ENCODE results near the gene CTNNA2.

Gene CTNNA2

DNA sequence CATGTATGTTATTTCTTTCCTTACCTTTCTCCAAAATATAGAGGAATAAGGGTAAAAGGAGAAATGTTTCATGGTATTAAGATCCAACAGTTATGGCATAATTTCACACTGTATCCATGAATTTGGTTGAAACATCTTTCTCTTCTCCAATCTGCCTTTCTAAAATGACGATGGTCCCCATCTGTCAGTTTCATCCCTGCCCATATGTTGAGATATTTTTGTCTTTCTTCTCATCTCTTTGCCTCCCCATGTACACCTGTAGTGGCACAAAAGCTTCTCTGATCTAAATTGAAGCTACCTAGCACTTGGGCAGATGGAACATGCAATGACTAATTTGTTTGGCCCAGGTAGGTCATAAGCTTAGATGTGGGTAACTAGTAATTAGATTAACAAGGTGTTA lies 882.4 kb downstream of the CTNNA2 start:
- H3K4me2 ChIP-seq (ENCODE audit: low read length), result no peak overlapping the region
- H3K9ac ChIP-seq (ENCODE audit: low read length), result no peak overlapping the region
- H3K4me1 ChIP-seq (ENCODE audit: low read length), result no peaks in the 10 kb centered on the region
- no peak overlapping the region for H2AFZ ChIP-seq (ENCODE audit: low read depth, low read length)
- no peaks in the 10 kb centered on the region for H3K79me2 ChIP-seq (ENCODE audit: low read length)
- no peak for TF ChIP-seq EZH2phosphoT487 (IDR thresholded peaks at IDR 0.05; ENCODE audit: low read depth)
- TF ChIP-seq, protein P1, sequence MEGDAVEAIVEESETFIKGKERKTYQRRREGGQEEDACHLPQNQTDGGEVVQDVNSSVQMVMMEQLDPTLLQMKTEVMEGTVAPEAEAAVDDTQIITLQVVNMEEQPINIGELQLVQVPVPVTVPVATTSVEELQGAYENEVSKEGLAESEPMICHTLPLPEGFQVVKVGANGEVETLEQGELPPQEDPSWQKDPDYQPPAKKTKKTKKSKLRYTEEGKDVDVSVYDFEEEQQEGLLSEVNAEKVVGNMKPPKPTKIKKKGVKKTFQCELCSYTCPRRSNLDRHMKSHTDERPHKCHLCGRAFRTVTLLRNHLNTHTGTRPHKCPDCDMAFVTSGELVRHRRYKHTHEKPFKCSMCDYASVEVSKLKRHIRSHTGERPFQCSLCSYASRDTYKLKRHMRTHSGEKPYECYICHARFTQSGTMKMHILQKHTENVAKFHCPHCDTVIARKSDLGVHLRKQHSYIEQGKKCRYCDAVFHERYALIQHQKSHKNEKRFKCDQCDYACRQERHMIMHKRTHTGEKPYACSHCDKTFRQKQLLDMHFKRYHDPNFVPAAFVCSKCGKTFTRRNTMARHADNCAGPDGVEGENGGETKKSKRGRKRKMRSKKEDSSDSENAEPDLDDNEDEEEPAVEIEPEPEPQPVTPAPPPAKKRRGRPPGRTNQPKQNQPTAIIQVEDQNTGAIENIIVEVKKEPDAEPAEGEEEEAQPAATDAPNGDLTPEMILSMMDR (IDR thresholded peaks at IDR 0.05; ENCODE audit: low read depth, low read length), result no peak
- no peak overlapping the region for H3K27ac ChIP-seq (ENCODE audit: low read length)
- H3K4me3 ChIP-seq (ENCODE audit: low read length), result no peak overlapping the region
- no peaks in the 10 kb centered on the region for H4K20me1 ChIP-seq (ENCODE audit: insufficient read depth, low read length)
- H3K27me3 ChIP-seq (ENCODE audit: low read depth, low read length), result no peaks in the 10 kb centered on the region
- no peaks in the 10 kb centered on the region for H3K9me3 ChIP-seq (ENCODE audit: insufficient read depth, low read length)
- H3K36me3 ChIP-seq (replicated peaks; ENCODE audit: low read depth, low read length), result no peaks in the 10 kb centered on the region

DNA sequence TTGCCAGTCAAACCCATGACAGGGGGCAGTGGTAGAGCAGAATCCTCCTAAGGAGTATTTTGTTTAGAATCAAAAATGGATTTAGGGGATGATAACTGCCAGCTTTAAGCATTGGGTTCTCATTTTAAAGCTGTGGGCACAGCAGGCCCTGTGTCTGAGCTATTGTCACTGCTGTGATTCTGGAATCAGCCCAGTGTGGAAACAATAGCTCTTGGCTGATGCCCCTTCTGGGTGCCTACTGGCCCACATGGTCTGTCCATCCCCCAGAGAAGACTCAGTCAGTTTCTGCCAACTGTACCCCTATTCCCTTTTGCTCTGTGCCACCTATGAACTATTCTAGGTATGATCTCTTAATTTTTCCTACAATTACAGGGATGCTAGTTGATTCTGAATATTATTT lies 883.4 kb downstream of the CTNNA2 start:
- no peaks in the 10 kb centered on the region for H3K27me3 ChIP-seq (ENCODE audit: low read depth, low read length)
- no peak overlapping the region for H3K9ac ChIP-seq (ENCODE audit: low read length)
- H3K36me3 ChIP-seq (replicated peaks; ENCODE audit: low read depth, low read length), result no peaks in the 10 kb centered on the region
- H3K4me3 ChIP-seq (ENCODE audit: low read length), result no peak overlapping the region
- no peaks in the 10 kb centered on the region for H3K79me2 ChIP-seq (ENCODE audit: low read length)
- H3K4me2 ChIP-seq (ENCODE audit: low read length), result no peak overlapping the region
- no peaks in the 10 kb centered on the region for H3K9me3 ChIP-seq (ENCODE audit: insufficient read depth, low read length)
- H2AFZ ChIP-seq (ENCODE audit: low read depth, low read length), result no peak overlapping the region
- H4K20me1 ChIP-seq (ENCODE audit: insufficient read depth, low read length), result no peaks in the 10 kb centered on the region
- H3K4me1 ChIP-seq (ENCODE audit: low read length), result no peaks in the 10 kb centered on the region
- no peak overlapping the region for H3K27ac ChIP-seq (ENCODE audit: low read length)
- TF ChIP-seq, protein P1 (IDR thresholded peaks at IDR 0.05; ENCODE audit: low read depth, low read length), result no peak
- no peak for TF ChIP-seq EZH2phosphoT487 (IDR thresholded peaks at IDR 0.05; ENCODE audit: low read depth)

DNA sequence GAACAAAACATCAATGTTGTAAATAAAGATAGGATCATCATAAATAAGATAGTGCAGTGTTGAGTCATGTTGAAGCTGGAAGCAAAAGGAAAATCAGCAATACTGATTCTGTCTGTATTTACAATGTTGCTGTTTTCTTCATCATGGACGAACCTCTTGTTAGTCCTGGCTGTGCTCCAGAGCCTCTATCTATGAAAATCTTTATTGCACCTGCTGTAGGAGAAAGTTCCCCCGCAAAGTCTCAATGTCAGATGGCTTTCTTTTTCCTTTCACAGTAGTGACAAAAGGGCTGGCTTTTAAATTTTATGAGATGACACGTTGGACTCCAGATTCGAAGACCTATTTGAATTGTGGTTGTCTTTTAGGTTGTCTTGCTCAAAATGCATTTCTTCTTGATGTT lies 890.2 kb downstream of the CTNNA2 start:
- Histone ChIP-seq H2AFZ (ENCODE audit: low read depth, low read length) (no peak overlapping the region; the same call in 1 of the 2 replicates), H3K79me2 (ENCODE audit: low read length) (no peaks in the 10 kb centered on the region), H3K9me3 (ENCODE audit: insufficient read depth, low read length) (no peaks in the 10 kb centered on the region), H3K4me2 (ENCODE audit: low read length) (no peak overlapping the region), H3K4me1 (ENCODE audit: low read length) (no peaks in the 10 kb centered on the region), H3K9ac (ENCODE audit: low read length) (no peak overlapping the region), H3K36me3 (replicated peaks; ENCODE audit: low read depth, low read length) (no peaks in the 10 kb centered on the region), H3K27ac (ENCODE audit: low read length) (no peak overlapping the region), H3K27me3 (ENCODE audit: low read depth, low read length) (no peaks in the 10 kb centered on the region), H4K20me1 (ENCODE audit: insufficient read depth, low read length) (no peaks in the 10 kb centered on the region), H3K4me3 (ENCODE audit: low read length) (no peak overlapping the region)
- no peak for TF ChIP-seq EZH2phosphoT487 (IDR thresholded peaks at IDR 0.05; ENCODE audit: low read depth)
- TF ChIP-seq, protein P1 (IDR thresholded peaks at IDR 0.05; ENCODE audit: low read depth, low read length), result no peak

DNA sequence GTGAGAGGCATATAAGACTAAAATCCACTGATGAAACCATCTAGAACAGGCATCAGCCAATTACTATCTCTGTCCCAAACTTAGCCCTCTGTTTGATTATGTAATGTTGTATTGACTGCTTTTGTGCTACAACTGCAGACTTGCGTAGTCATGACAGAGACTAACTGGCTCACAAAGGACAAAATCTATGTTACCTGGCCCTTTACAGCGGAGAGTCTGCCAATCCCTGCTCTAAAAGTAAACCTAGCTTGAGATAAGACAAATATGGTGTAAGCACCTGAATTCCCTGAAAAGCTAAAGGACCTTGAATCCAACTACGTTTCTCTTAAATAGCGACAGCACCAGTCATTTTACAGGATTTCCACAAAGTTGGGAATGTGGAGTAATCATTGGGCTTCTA lies 894.5 kb downstream of the CTNNA2 start:
- Histone ChIP-seq H3K4me2 (ENCODE audit: low read length) (no peak overlapping the region), H3K9ac (ENCODE audit: low read length) (no peak overlapping the region), H3K27me3 (ENCODE audit: low read depth, low read length) (no peaks in the 10 kb centered on the region), H4K20me1 (ENCODE audit: insufficient read depth, low read length) (no peaks in the 10 kb centered on the region), H3K27ac (ENCODE audit: low read length) (no peak overlapping the region), H3K36me3 (replicated peaks; ENCODE audit: low read depth, low read length) (no peaks in the 10 kb centered on the region), H3K79me2 (ENCODE audit: low read length) (no peaks in the 10 kb centered on the region), H3K9me3 (ENCODE audit: insufficient read depth, low read length) (no peaks in the 10 kb centered on the region), H3K4me3 (ENCODE audit: low read length) (no peak overlapping the region), H3K4me1 (ENCODE audit: low read length) (no peaks in the 10 kb centered on the region), H2AFZ (ENCODE audit: low read depth, low read length) (no peak overlapping the region)
- TF ChIP-seq, protein P1 (IDR thresholded peaks at IDR 0.05; ENCODE audit: low read depth, low read length), result no peak
- no peak for TF ChIP-seq EZH2phosphoT487 (IDR thresholded peaks at IDR 0.05; ENCODE audit: low read depth)

Measured in OCI-LY3 (cell line).